GM12878 (cell line): ENCODE data around the gene LIPT1. TPM values are rescaled to one million over a fixed set of nuclear protein-coding genes. Genes with fewer than 3 reads are reported as not detected.

Experiments used
- ATAC-seq: fragments of 200-7000 bp; cut with Tn5 transposase; 3 replicates; pipeline ENCODE4 v1.9.1; 2020; ENCODE audit warnings: mild to moderate bottlenecking, moderate library complexity
- BruUV-seq: library from RNA; stranded (reverse); fragments of 400-500 nt; replicated peaks from 2 replicates; lab custom pipeline; 2021; lab: Mats Ljungman, UMichigan
- CTCF ChIA-PET: fragments of 300-600 bp; sonication (Branson Sonifier 250); formaldehyde crosslinking; extraction: SDS; loops from one replicate; lab custom pipeline; 2021; ENCODE audit warnings: inconsistent platforms; lab: Yijun Ruan, JAX
- POLR2A ChIA-PET: fragments of 350-600 bp; formaldehyde crosslinking; extraction: SDS; loops from one replicate; lab custom pipeline; 2021; ENCODE audit warnings: inconsistent platforms; lab: Charles Lee
- RAD21 ChIA-PET: fragments of 300-600 bp; sonication (Branson Sonifier 250); formaldehyde crosslinking; loops from one replicate; lab custom pipeline; 2023; ENCODE audit warnings: antibody characterized with exemption; ENCODE audit not compliant: unreplicated experiment; lab: Charles Lee
- SMC1A ChIA-PET: fragments of 300-600 bp; sonication (Branson Sonifier 250); formaldehyde crosslinking; loops from one replicate; lab custom pipeline; 2023; ENCODE audit not compliant: unreplicated experiment, uncharacterized antibody; lab: Charles Lee
- DNase-seq: peaks from one replicate; pipeline ENCODE4 v3.0.0-alpha.2; 2011; ENCODE audit warnings: low read depth, low spot score
- FAIRE-seq: peaks from 3 replicates; lab custom pipeline; 2011; peaks lifted over from hg19 to GRCh38; lab: Jason Lieb, UNC
- H2AFZ ChIP-seq: 2 replicates; pipeline ENCODE4 v1.6.0; 2011; ENCODE audit warnings: low read depth, low read length, control low read depth; ENCODE audit not compliant: control insufficient read depth
- H3K27ac ChIP-seq: 2 replicates; pipeline ENCODE4 v1.5.1; 2011; ENCODE audit warnings: control low read depth; ENCODE audit not compliant: control insufficient read depth, insufficient read depth
- H3K27me3 ChIP-seq, 2 experiments: replicated peaks in 1 of 2; 2 replicates each; pipeline versions ENCODE4 v1.6.0 to v1.6.1; 2011; ENCODE audit warnings: low read length in 1 of 2; ENCODE audit not compliant: control insufficient read depth in 2 of 2, insufficient read depth in 2 of 2
- H3K36me3 ChIP-seq, 2 experiments: 2 replicates each; pipeline ENCODE4 v1.5.1; 2011; ENCODE audit warnings: low read length in 1 of 2; ENCODE audit not compliant: control insufficient read depth in 2 of 2, insufficient read depth in 2 of 2
- H3K4me1 ChIP-seq: 2 replicates; pipeline ENCODE4 v1.6.1; 2011; ENCODE audit warnings: mild to moderate bottlenecking, low read length, moderate library complexity, mixed read lengths; ENCODE audit not compliant: control insufficient read depth, insufficient read depth
- H3K4me2 ChIP-seq: 2 replicates; pipeline ENCODE4 v1.6.0; 2011; ENCODE audit warnings: control low read depth; ENCODE audit not compliant: control insufficient read depth, insufficient read depth
- H3K4me3 ChIP-seq: fragments of 200-600 bp; sonication (generic); 2 replicates; pipeline ENCODE4 v1.5.1; 2016
- H3K79me2 ChIP-seq: 2 replicates; pipeline ENCODE4 v1.6.0; 2011; ENCODE audit warnings: low read length; ENCODE audit not compliant: control insufficient read depth, insufficient read depth
- H3K9ac ChIP-seq: 2 replicates; pipeline ENCODE4 v1.8.0; 2011; ENCODE audit warnings: low read length, control low read depth, mixed read lengths; ENCODE audit not compliant: control insufficient read depth, insufficient read depth
- H3K9me3 ChIP-seq: replicated peaks from 3 replicates; pipeline ENCODE4 v1.5.1; 2011; ENCODE audit warnings: mild to moderate bottlenecking, low read length; ENCODE audit not compliant: control insufficient read depth, insufficient read depth
- H4K20me1 ChIP-seq: 2 replicates; pipeline ENCODE4 v1.6.0; 2011; ENCODE audit not compliant: control insufficient read depth, insufficient read depth
- ATF2 ChIP-seq: IDR thresholded peaks from 2 replicates; pipeline ENCODE4 v1.6.1; 2012; ENCODE audit warnings: low read length, inconsistent platforms
- FOXM1 ChIP-seq: IDR thresholded peaks from 2 replicates; pipeline ENCODE4 v1.6.1; 2012; ENCODE audit warnings: low read depth, mild to moderate bottlenecking, inconsistent platforms, low read length, moderate library complexity
- IRF4 ChIP-seq: IDR thresholded peaks from 2 replicates; pipeline ENCODE4 v1.6.1; 2011; ENCODE audit warnings: low read depth, low read length
- KLF5 ChIP-seq: fragments of 450-650 bp; IDR thresholded peaks from 2 replicates; pipeline ENCODE4 v1.6.1; 2014; ENCODE audit warnings: mild to moderate bottlenecking; ENCODE audit not compliant: partially characterized antibody
- MLLT1 ChIP-seq: fragments of 450-650 bp; IDR thresholded peaks from 2 replicates; pipeline ENCODE4 v1.6.1; 2016; ENCODE audit warnings: mild to moderate bottlenecking
- MTA2 ChIP-seq: fragments of 450-650 bp; IDR thresholded peaks from 2 replicates; pipeline ENCODE4 v1.6.1; 2016; ENCODE audit warnings: low read depth, mild to moderate bottlenecking, moderate library complexity
- NR2C1 ChIP-seq: fragments of 450-650 bp; IDR thresholded peaks from 2 replicates; pipeline ENCODE4 v1.6.1; 2017; ENCODE audit warnings: antibody characterized with exemption, mild to moderate bottlenecking, moderate library complexity
- POU2F2 ChIP-seq: IDR thresholded peaks from 3 replicates; pipeline ENCODE4 v1.6.1; 2011; ENCODE audit warnings: low read depth, mild to moderate bottlenecking, low read length, borderline replicate concordance
- SIN3A ChIP-seq: IDR thresholded peaks from 2 replicates; pipeline ENCODE4 v1.6.1; 2012; ENCODE audit warnings: low read depth, low read length, improper control_type of control experiment
- STAT1 ChIP-seq: fragments of 450-650 bp; conservative IDR thresholded peaks from 2 replicates; pipeline ENCODE4 v1.6.1; 2014; ENCODE audit warnings: antibody characterized with exemption, mild to moderate bottlenecking
- YY1 ChIP-seq: IDR thresholded peaks from 2 replicates; pipeline ENCODE4 v1.6.1; 2011; ENCODE audit warnings: low read depth, mild to moderate bottlenecking, low read length
- ZNF592 ChIP-seq: fragments of 450-650 bp; IDR thresholded peaks from 2 replicates; pipeline ENCODE4 v1.6.1; 2017; ENCODE audit warnings: mild to moderate bottlenecking, moderate library complexity
- WGBS: methylation state at CpG from one replicate; pipeline ENCODE4 v1.1.6; 2016; ENCODE audit warnings: low lambda C conversion rate; ENCODE audit not compliant: insufficient replicate concordance, insufficient coverage; ENCODE audit errors: missing lambda C conversion rate; 5-methylcytosine and 5-hydroxymethylcytosine counted together
- in situ Hi-C: fragments of 300-500 bp; cut with MboI; formaldehyde crosslinking; loops from 9 replicates; pipeline ENCODE4 v1.14.3; 2018; ENCODE audit warnings: mixed read lengths
- intact Hi-C: fragments of 100-400 bp; cut with micrococcal nuclease; formaldehyde crosslinking; loops from one replicate; pipeline ENCODE4 v1.14.2; 2022; ENCODE audit not compliant: unreplicated experiment
- polyA plus RNA-seq, 11 experiments: library from polyadenylated mRNA; depleted of rRNA in 4 of 11; unstranded in 6 of 11; stranded (reverse) in 5 of 11; fragments of >200 nt; fragmentation: Nextera tagmentation in 4 of 11; fragmentation: Illumina TruSeq in 1 of 11; extraction: Ambion mirVana in 4 of 11; extraction: Trizol in 1 of 11; gene quantifications; 1 replicate in 1 of 11; 2 replicates in 10 of 11; pipeline versions ENCODE4 v1.2.1 to v1.2.3, GENCODE V29; 2011 to 2016; ENCODE audit warnings: inconsistent platforms in 2 of 11, missing spikeins in 2 of 11, low read depth in 1 of 11
- total RNA-seq, 4 experiments: library from RNA; depleted of rRNA in 3 of 4; stranded (reverse); fragments of >200 nt in 3 of 4; fragmentation: Illumina TruSeq in 1 of 4; extraction: Trizol in 1 of 4; gene quantifications; 2 replicates each; pipeline versions ENCODE4 v1.2.1 to v1.2.3, GENCODE V29; 2013 to 2021

LIPT1 gene
- total and polyA plus RNA-seq, 10 of the 15 experiments (the other 5 are each of a cell fraction or from before 2014, with no cell fraction given), result 8.0 to 15.5 (median 10.9) TPM

- Histone ChIP-seq H2AFZ (peak within 1 kb of the TSS; percentile 99), H3K4me2 (peak within 1 kb of the TSS; percentile 81), H3K36me3 (0 out of 4 replicates have a peak, but pooled peaks cover 0 to 3% of the 10 kb centered on the region in 2 experiments), H3K27ac (peak within 1 kb of the TSS; percentile 83), H3K9me3 (no peaks in the 10 kb centered on the region), H3K4me3 (peak within 1 kb of the TSS; percentile 95), H3K9ac (peak within 1 kb of the TSS; percentile 96), H3K27me3 (no peaks in the 10 kb centered on the region), H3K79me2 (peaks cover 60% of the 10 kb centered on the region), H3K4me1 (no peaks in the 10 kb centered on the region; the same call in 1 of the 2 replicates), H4K20me1 (no peaks in the 10 kb centered on the region)
- peak; percentile 80 for FAIRE-seq
- DNase-seq, result peak; percentile 95
- peak; percentile 92 for ATAC-seq
- POLR2A ChIA-PET, result interaction anchor here (0.6 to 1.4 kb wide), 7 partner anchors 10 to 270 kb away, joined by 3 to 10 read pairs (median 5); partner anchors contain the start of genes C2orf15, EIF5B, LIPT1 and TSGA10
- CTCF ChIA-PET, result interaction anchor here (0.6 to 2.4 kb wide), 9 partner anchors 11 to 310 kb away, joined by 3 to 14 read pairs (median 4); partner anchors contain the start of genes C2orf15, EIF5B, LIPT1 and TSGA10
- SMC1A ChIA-PET, result interaction anchor here (0.6 to 1.9 kb wide), 13 partner anchors 22 to 232 kb away, joined by 3 to 7 read pairs (median 3); partner anchors contain the start of gene EIF5B
- WGBS, result under 1% methylated on average over 39 of the region's 39 CpGs
- TSS peak; percentile 84 for BruUV-seq
- in situ Hi-C loops, result loop anchor here (25.0 kb wide), 1 partner anchor 306 kb away; the partner anchor contains the start of gene REV1
- intact Hi-C loops, result loop anchor here (1.0 to 5.0 kb wide), 4 partner anchors 39 to 306 kb away; partner anchors contain the start of genes C2orf15 and TXNDC9
- RAD21 ChIA-PET, result interaction anchor here (0.6 to 2.7 kb wide), 6 partner anchors 22 to 532 kb away, joined by 3 to 13 read pairs (median 4); partner anchors contain the start of genes C2orf15, LIPT1 and TSGA10
- TF ChIP-seq STAT1 (peak; percentile 95), MLLT1 (peak; percentile 71), POU2F2 (peak; percentile 95), MTA2 (peak; percentile 77), ATF2 (peak; percentile 41; the same call in 1 of the 2 replicates), FOXM1 (0 out of 2 replicates have a peak, but pooled peaks have one; percentile 55), KLF5 (peak; percentile 80), NR2C1 (peak; percentile 96), ZNF592 (0 out of 2 replicates have a peak, but pooled peaks have one; percentile 35), YY1 (peak; percentile 91), IRF4 (peak; percentile 87), SIN3A (peak; percentile 86; the same call in 1 of the 2 replicates)
Measured at GRCh38 chr2:99180755-99181623, 26.2 kb downstream of the LIPT1 start, which contains the start of the genes MITD1 and MRPL30. Gene MITD1, minus strand, starts transcription at chr2:99181058. Its CDS starts 77 bp downstream, at chr2:99180981. Gene MRPL30, plus strand, starts transcription at chr2:99181184. Its CDS starts 5,020 bp downstream, at chr2:99186204.
